Neural cell (in vitro differentiated cells): ENCODE measurements around the gene PDPK1.
"Not testable (repeated sequence)": the region's sequence is repeated elsewhere in the genome, so short reads cannot be mapped to it uniquely, and the experiment has no call there.

ENCODE experiments used
- CTCF ChIP-seq: fragments of 450-650 bp; IDR thresholded peaks from 2 replicates; pipeline ENCODE4 v1.5.1; 2014; ENCODE audit warnings: antibody characterized with exemption, mild to moderate bottlenecking, moderate library complexity; ENCODE audit not compliant: poor library complexity, severe bottlenecking
- EP300 ChIP-seq: fragments of 450-650 bp; conservative IDR thresholded peaks from 2 replicates; pipeline ENCODE4 v1.6.1; 2014; ENCODE audit warnings: antibody characterized with exemption, mild to moderate bottlenecking, moderate library complexity; ENCODE audit not compliant: poor library complexity, severe bottlenecking
- EZH2 ChIP-seq: fragments of 200-600, 300-800 bp; shearing (Covaris generic), sonication (generic); IDR thresholded peaks from 2 replicates; pipeline ENCODE4 v1.6.1; 2014; ENCODE audit warnings: antibody characterized with exemption, low read length, borderline replicate concordance, mild to moderate bottlenecking; ENCODE audit not compliant: insufficient read depth, poor library complexity, severe bottlenecking
- MXI1 ChIP-seq: fragments of 450-650 bp; conservative IDR thresholded peaks from 2 replicates; pipeline ENCODE4 v1.6.1; 2014; ENCODE audit warnings: antibody characterized with exemption, mild to moderate bottlenecking; ENCODE audit not compliant: poor library complexity, severe bottlenecking
- POLR2AphosphoS5 ChIP-seq: IDR thresholded peaks from 2 replicates; pipeline ENCODE4 v1.6.1; 2012
- RAD21 ChIP-seq: fragments of 450-650 bp; conservative IDR thresholded peaks from 2 replicates; pipeline ENCODE4 v1.6.1; 2014; ENCODE audit warnings: antibody characterized with exemption, mild to moderate bottlenecking, moderate library complexity
- REST ChIP-seq: IDR thresholded peaks from 2 replicates; pipeline ENCODE4 v1.6.1; 2012; ENCODE audit warnings: borderline replicate concordance
- SMC3 ChIP-seq: fragments of 450-650 bp; conservative IDR thresholded peaks from 2 replicates; pipeline ENCODE4 v1.6.1; 2014; ENCODE audit warnings: antibody characterized with exemption, mild to moderate bottlenecking, moderate library complexity; ENCODE audit not compliant: poor library complexity
- TAF1 ChIP-seq: IDR thresholded peaks from 2 replicates; pipeline ENCODE4 v1.6.1; 2012; ENCODE audit warnings: low read depth

DNA sequence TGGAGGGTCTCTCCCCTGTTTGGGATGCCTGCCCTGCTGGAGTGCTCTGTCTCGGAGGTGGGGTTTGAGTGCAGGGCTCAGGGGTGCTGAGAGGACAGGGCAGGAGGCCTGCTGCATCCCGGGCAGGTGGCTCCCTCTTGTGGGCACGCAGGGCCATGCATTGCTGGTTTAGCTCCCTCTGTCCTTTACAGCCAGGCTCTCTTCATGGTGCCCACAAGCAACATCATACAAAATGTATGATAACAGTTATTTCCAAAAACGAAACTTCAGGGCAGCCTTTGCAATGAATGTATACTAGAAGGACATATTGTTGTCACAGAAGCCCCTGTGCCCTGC is 22.9 kb downstream of the PDPK1 start:
- TF ChIP-seq CTCF, EZH2, SMC3, EP300, POLR2AphosphoS5, MXI1, REST, RAD21, TAF1: not testable (repeated sequence)
